Tibial nerve (tissue), 4 donors: Measurements from ENCODE around the gene CTH. TPM values are rescaled to one million over a fixed set of nuclear protein-coding genes. Genes with fewer than 3 reads are reported as not detected.
"Not testable (repeated sequence)": the region's sequence is repeated elsewhere in the genome, so short reads cannot be mapped to it uniquely, and the experiment has no call there.

Experiments
- DNase-seq, 2 donors: peaks; one replicate each; pipeline ENCODE4 v3.0.0-alpha.2; 2019; ENCODE audit warnings: low spot score in 2 of 2
- H3K27ac ChIP-seq, 4 donors: fragments of 200-600 bp; sonication (generic) in 3 of 4; one replicate each; pipeline ENCODE4 v1.5.1; 2017 to 2019; ENCODE audit warnings: mild to moderate bottlenecking in 1 of 4
- H3K27me3 ChIP-seq, 2 donors: fragments of 200-600 bp; sonication (generic) in 1 of 2; one replicate each; pipeline versions ENCODE4 v1.5.1 to v1.6.0; 2017 to 2019
- H3K36me3 ChIP-seq, 3 donors: fragments of 200-600 bp; sonication (generic); one replicate each; pipeline ENCODE4 v1.5.1; 2018 to 2019
- H3K4me1 ChIP-seq, 4 donors: fragments of 200-600 bp; sonication (generic) in 3 of 4; one replicate each; pipeline ENCODE4 v1.5.1; 2017 to 2019
- H3K4me3 ChIP-seq, 4 donors: fragments of 200-600 bp; sonication (generic) in 3 of 4; one replicate each; pipeline ENCODE4 v1.5.1; 2017 to 2019; ENCODE audit warnings: mild to moderate bottlenecking in 1 of 4, moderate library complexity in 1 of 4
- H3K9me3 ChIP-seq, 4 donors: fragments of 200-600 bp; sonication (generic) in 3 of 4; one replicate each; pipeline ENCODE4 v1.5.1; 2017 to 2019
- EP300 ChIP-seq, 2 donors: sonication (generic); formaldehyde crosslinking; IDR thresholded peaks; one replicate each; pipeline ENCODE4 v1.6.1; 2017; ENCODE audit warnings: antibody characterized with exemption in 2 of 2, mild to moderate bottlenecking in 1 of 2
- POLR2A ChIP-seq, 2 donors: fragments of 450-650 bp; IDR thresholded peaks; one replicate each; pipeline ENCODE4 v1.6.1; 2017; ENCODE audit warnings: antibody characterized with exemption in 2 of 2, mild to moderate bottlenecking in 2 of 2, moderate library complexity in 2 of 2
- WGBS, 2 donors: methylation state at CpG; one replicate each; pipeline ENCODE4 v1.1.5; 2018; 5-methylcytosine and 5-hydroxymethylcytosine counted together
- total RNA-seq, 4 donors: library from RNA; depleted of rRNA; stranded (reverse); fragments of >200 nt; gene quantifications; one replicate each; pipeline ENCODE4 v1.1.0, GENCODE V29; 2016
- TF ChIP-seq, protein P1 (sequence below), 5 experiments: fragments of 200-600 bp in 3 of 5; fragments of 450-650 bp in 2 of 5; sonication (generic) in 3 of 5; IDR thresholded peaks; one replicate each; pipeline ENCODE4 v1.5.1; 2016 to 2019; ENCODE audit warnings: antibody characterized with exemption in 5 of 5, mild to moderate bottlenecking in 3 of 5, moderate library complexity in 2 of 5

The CTH gene
- total RNA-seq, result 10 to 100 TPM in 1 of 4 donors, 1 to 10 TPM in 3; 5.7 to 12.2 (median 9.4) TPM

DNA sequence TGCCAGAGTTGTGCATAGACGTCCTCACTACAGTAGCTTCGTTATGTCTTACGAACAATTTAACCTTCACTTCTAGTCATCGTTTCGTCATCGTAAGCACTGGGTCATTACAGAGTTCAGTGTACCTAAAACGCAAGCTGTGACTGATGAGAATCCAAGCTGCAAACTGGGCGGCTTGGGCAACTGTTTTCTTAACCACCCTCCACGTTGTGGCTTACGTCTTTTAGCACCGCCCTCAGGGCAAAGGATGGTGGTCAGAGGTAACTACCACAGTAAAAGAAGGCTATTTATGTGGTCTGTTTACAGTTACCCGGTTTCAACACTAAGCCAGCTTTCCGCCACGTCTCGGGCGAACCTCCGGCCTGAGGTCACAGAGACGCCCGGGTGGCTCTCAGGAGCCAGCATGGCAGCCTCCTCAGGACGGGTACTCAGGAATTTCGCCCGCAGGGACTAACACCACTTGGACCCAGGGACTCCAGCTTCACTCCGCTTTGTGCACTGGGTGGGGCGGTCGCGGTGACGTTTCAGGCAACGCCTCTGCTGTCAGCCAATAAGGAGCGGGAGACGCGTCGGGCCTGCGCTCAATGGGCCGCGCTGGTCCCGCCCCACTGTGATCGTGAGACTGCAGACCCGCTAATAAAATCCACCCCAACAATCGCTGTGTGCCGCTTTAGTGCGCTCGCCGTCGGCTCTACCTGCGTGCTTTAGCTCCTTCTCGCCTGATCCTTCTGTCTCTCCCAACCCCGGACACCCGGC lies at the start of gene CTH:
CTH (plus strand) TSS at position 665 of the 756 bp plus-strand sequence. CDS start 148 bp downstream, outside the sequence.
- 0% methylated on average over 44 to 48 of the region's 48 CpGs for WGBS, 2 donors
- TF ChIP-seq, protein P1, sequence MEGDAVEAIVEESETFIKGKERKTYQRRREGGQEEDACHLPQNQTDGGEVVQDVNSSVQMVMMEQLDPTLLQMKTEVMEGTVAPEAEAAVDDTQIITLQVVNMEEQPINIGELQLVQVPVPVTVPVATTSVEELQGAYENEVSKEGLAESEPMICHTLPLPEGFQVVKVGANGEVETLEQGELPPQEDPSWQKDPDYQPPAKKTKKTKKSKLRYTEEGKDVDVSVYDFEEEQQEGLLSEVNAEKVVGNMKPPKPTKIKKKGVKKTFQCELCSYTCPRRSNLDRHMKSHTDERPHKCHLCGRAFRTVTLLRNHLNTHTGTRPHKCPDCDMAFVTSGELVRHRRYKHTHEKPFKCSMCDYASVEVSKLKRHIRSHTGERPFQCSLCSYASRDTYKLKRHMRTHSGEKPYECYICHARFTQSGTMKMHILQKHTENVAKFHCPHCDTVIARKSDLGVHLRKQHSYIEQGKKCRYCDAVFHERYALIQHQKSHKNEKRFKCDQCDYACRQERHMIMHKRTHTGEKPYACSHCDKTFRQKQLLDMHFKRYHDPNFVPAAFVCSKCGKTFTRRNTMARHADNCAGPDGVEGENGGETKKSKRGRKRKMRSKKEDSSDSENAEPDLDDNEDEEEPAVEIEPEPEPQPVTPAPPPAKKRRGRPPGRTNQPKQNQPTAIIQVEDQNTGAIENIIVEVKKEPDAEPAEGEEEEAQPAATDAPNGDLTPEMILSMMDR (IDR thresholded peaks at IDR 0.05), result peak in 2 of 5 experiments; percentile 31 to 32
- peak; percentile 87 to 99 for TF ChIP-seq EP300 (IDR thresholded peaks at IDR 0.05)
- peak; percentile 88 to 97 for TF ChIP-seq POLR2A (IDR thresholded peaks at IDR 0.05)

DNA sequence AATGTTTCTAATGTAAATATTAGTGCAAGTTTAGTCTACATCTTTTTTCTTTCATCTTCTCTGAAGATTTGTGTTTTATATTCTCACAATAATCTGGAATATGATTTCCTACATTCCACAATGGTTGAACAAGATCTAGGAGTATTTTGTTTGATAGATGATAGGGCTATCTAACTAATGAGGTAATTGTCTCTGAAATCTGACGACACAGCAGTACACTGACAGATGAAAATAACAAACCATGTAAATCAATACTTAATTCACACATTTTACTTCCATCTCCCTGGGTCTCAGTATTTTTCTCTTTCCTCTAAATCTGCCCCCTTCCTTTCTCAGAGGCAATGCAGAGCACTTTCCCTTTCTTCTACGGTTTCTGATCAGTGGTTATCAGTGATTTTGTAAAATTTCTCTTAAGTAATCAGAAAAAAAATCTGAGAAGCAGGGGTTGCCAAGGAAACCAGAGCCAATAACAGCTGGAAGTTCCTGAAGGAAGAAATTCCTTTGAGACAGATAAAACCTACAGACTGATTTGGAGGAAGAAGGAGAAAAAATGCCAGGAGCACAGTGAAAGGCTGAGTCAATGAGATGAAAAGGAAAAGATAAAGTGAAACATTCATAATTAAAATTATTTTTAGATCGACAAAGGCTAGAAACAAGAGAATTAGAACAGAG lies 49.2 kb upstream of the CTH start:
- TF ChIP-seq EP300 (IDR thresholded peaks at IDR 0.05), result no peak
- peaks cover 0 to 2% (median 0%) of the 10 kb centered on the region in 3 donors for H3K36me3 ChIP-seq
- H3K27ac ChIP-seq, result peak overlapping the region in 1 of 4 donors; percentile 38
- no peaks in the 10 kb centered on the region for H3K27me3 ChIP-seq
- H3K4me1 ChIP-seq, result peaks cover 0 to 9% (median 2%) of the 10 kb centered on the region in 4 donors
- no peak overlapping the region for H3K4me3 ChIP-seq
- DNase-seq, result no peak
- 41 to 51% methylated on average over 3 of the region's 3 CpGs for WGBS, 2 donors
- no peaks in the 10 kb centered on the region for H3K9me3 ChIP-seq

More for the DNA sequence above, at the start of gene CTH:
- H3K4me3 ChIP-seq, result peak within 1 kb of the TSS; percentile 52 to 82 (median 62)
- DNase-seq, result peak; percentile 94 to 97
- no peaks in the 10 kb centered on the region for H3K27me3 ChIP-seq
- peak within 1 kb of the TSS; percentile 95 to 99 (median 97) for H3K27ac ChIP-seq
- H3K36me3 ChIP-seq, result peaks cover 0 to 3% (median 0%) of the 10 kb centered on the region in 3 donors
- peaks cover 0 to 20% (median 2%) of the 10 kb centered on the region in 4 donors for H3K4me1 ChIP-seq
- H3K9me3 ChIP-seq, result no peaks in the 10 kb centered on the region

DNA sequence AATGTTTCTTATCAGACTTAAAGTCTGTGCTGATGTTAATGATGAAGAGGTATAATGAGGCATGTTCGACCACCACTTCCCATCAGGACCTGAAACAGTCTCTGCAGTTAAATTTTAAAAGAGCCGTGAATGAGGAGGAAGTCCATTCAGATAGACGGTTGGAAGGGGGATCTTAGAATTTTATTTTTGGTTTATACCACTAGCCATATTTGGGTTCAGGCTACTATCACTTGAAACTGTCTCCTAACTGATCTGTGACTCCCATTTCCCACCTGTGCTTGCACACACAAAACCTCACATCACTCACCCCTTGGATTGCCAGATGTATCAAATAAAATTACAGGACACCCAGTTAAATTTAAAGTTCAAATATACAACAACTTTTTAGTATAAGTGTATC lies 46.6 kb upstream of the CTH start:
- Histone ChIP-seq H3K27me3 (no peaks in the 10 kb centered on the region), H3K27ac (no peak overlapping the region), H3K4me1 (peaks cover 0 to 9% (median 2%) of the 10 kb centered on the region in 4 donors), H3K36me3 (peaks cover 0 to 27% (median 0%) of the 10 kb centered on the region in 3 donors), H3K4me3 (no peak overlapping the region), H3K9me3 (no peaks in the 10 kb centered on the region)
- no peak for DNase-seq
- TF ChIP-seq, protein P1 (IDR thresholded peaks at IDR 0.05), result no peak
- TF ChIP-seq EP300 (IDR thresholded peaks at IDR 0.05) (no peak), POLR2A (IDR thresholded peaks at IDR 0.05) (no peak)
- WGBS, 2 donors, result 86 to 89% methylated on average over 3 of the region's 3 CpGs

DNA sequence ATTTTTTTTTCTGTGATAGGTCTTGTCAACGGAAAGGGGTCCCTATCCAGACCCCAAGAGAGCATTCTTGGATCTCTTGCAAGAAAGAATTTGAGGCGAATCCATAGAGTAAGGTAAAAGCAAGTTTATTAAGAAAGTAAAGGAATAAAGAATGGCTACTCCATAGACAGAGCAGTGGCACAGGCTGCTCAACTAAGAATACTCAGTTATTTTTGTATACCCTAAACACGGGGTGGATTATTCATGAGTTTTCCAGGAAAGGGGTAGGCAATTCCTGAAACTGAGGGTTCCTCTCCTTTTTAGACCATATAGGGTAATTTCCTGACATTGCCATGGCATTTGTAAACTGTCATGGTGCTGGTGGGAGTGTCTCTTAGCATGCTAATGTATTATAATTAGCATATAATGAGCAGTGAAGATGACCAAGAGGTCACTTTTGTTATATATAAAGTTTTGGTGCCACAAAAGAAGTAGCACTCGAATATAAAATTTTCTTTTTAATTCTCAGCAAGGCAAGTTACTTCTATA lies 44.6 kb upstream of the CTH start:
- not testable (repeated sequence) for H3K4me1 ChIP-seq, H3K27ac ChIP-seq, DNase-seq, H3K4me3 ChIP-seq, H3K9me3 ChIP-seq, H3K27me3 ChIP-seq
- H3K36me3 ChIP-seq, result peaks cover 0 to 45% (median 0%) of the 10 kb centered on the region in 3 donors
- 88 to 91% methylated on average over 4 of the region's 4 CpGs for WGBS, 2 donors

DNA sequence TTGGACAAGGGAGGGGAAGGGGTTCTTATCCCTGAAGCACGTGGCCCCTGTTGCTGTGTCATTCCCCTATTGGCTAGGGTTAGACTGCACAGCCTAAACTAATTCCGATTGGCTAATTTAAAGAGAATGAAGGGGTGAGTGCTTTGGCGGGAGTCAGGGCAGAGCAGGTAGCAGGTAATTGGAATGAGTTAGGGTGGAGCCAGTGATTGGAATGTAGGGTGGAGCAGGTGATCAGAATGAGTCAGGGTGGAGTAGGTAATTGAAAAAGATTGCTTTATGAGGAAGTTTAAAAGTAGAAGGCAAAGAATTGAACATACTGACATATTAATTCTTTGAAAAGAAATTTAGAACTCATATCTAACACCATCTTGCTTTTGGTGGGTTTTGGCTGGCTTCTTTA lies 44.1 kb upstream of the CTH start:
- WGBS, 2 donors, result 91 to 96% methylated on average over 3 of the region's 3 CpGs
- not testable (repeated sequence) for DNase-seq, H3K9me3 ChIP-seq, H3K4me1 ChIP-seq, H3K27ac ChIP-seq, H3K4me3 ChIP-seq, H3K27me3 ChIP-seq
- peaks cover 0 to 49% (median 0%) of the 10 kb centered on the region in 3 donors for H3K36me3 ChIP-seq

DNA sequence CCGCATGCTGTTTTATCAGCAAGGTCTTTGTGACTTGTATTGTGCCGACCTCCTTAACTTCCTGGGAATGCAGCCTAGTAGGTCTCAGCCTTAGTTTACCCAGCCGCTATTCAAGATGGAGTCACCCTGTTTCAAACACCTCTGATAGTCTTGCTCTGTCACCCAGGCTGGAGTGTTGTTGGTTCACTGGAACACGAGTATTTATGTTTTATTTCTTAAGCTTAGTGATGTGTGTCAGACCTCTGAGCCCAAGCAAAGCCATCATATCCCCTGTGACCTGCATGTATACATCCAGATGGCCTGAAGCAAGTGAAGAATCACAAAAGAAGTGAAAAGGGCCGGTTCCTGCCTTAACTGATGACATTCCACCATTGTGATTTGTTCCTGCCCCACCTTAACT lies 43.7 kb upstream of the CTH start:
- not testable (repeated sequence) for H3K4me1 ChIP-seq, H3K27me3 ChIP-seq, H3K27ac ChIP-seq, DNase-seq, H3K9me3 ChIP-seq, H3K4me3 ChIP-seq
- peaks cover 0 to 49% (median 0%) of the 10 kb centered on the region in 3 donors for H3K36me3 ChIP-seq
- 85 to 90% methylated on average over 5 of the region's 5 CpGs for WGBS, 2 donors

DNA sequence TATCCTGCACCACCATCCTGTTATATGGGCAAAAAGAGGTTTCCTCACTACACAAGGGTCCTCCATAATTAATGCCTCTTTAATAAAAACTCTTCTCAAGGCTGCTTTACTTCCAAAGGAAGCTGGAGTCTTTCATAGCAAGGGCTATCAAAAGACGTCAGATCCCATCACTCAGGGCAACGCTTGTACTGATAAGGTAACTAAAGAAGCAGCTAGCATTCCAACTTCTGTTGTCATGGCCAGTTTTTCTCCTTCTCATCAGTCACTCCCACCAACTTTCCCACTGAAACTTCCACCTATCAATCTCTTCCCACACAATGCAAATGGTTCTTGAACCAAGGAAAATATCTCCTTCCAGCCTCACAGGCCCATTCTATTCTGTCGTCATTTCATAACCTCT lies 39.5 kb upstream of the CTH start:
- peaks cover 0 to 49% (median 0%) of the 10 kb centered on the region in 3 donors for H3K36me3 ChIP-seq
- WGBS, 2 donors, result 83 to 89% methylated on average over 3 of the region's 3 CpGs
- H3K4me1 ChIP-seq, DNase-seq, H3K9me3 ChIP-seq, H3K4me3 ChIP-seq, H3K27ac ChIP-seq, H3K27me3 ChIP-seq: not testable (repeated sequence)
